GM23338 (cell line): Measurements from ENCODE around the gene CACNA1C. TPM values are rescaled to one million over a fixed set of nuclear protein-coding genes. Genes with fewer than 3 reads are reported as not detected.

Experiments
- ATAC-seq: fragments of 200-7000 bp; cut with Tn5 transposase; 3 replicates; pipeline ENCODE4 v1.9.1; 2020
- DNase-seq: peaks from one replicate; pipeline ENCODE4 v3.0.0-alpha.2; 2015; ENCODE audit warnings: low spot score
- H2AFZ ChIP-seq: fragments of 200-600 bp; sonication (generic); 2 replicates; pipeline ENCODE4 v1.8.0; 2016; ENCODE audit warnings: antibody characterized with exemption, mild to moderate bottlenecking, moderate library complexity
- H3F3A ChIP-seq: fragments of 200-600 bp; sonication (generic); replicated peaks from 2 replicates; pipeline ENCODE4 v1.8.0; 2017; ENCODE audit warnings: antibody characterized with exemption, mixed run types, low read depth
- H3K27ac ChIP-seq: fragments of 200-600 bp; sonication (generic); 2 replicates; pipeline ENCODE4 v1.6.1; 2016; ENCODE audit warnings: low read depth
- H3K27me3 ChIP-seq: fragments of 200-600 bp; sonication (generic); 2 replicates; pipeline ENCODE4 v1.8.0; 2016; ENCODE audit warnings: mild to moderate bottlenecking, mixed run types, moderate library complexity; ENCODE audit not compliant: insufficient read depth
- H3K36me3 ChIP-seq: fragments of 200-600 bp; sonication (generic); 2 replicates; pipeline ENCODE4 v1.8.0; 2016; ENCODE audit warnings: mild to moderate bottlenecking; ENCODE audit not compliant: insufficient read depth
- H3K4me1 ChIP-seq: fragments of 200-600 bp; sonication (generic); 2 replicates; pipeline ENCODE4 v1.8.0; 2016; ENCODE audit warnings: mild to moderate bottlenecking, moderate library complexity; ENCODE audit not compliant: insufficient read depth
- H3K4me2 ChIP-seq: fragments of 200-600 bp; sonication (generic); 2 replicates; pipeline ENCODE4 v1.7.1; 2017; ENCODE audit warnings: mixed run types
- H3K4me3 ChIP-seq: fragments of 200-600 bp; sonication (generic); 2 replicates; pipeline ENCODE4 v1.6.1; 2016; ENCODE audit warnings: mixed run types
- H3K79me2 ChIP-seq: fragments of 200-600 bp; sonication (generic); replicated peaks from 2 replicates; pipeline ENCODE4 v1.8.0; 2017; ENCODE audit warnings: mild to moderate bottlenecking; ENCODE audit not compliant: insufficient read depth
- H3K9me2 ChIP-seq: fragments of 200-600 bp; sonication (generic); 2 replicates; pipeline ENCODE4 v1.8.0; 2017; ENCODE audit not compliant: insufficient read depth
- H4K20me1 ChIP-seq: fragments of 200-600 bp; sonication (generic); replicated peaks from 2 replicates; pipeline ENCODE4 v1.8.0; 2017; ENCODE audit warnings: mild to moderate bottlenecking; ENCODE audit not compliant: insufficient read depth
- H3K27ac Mint-ChIP-seq: 2 replicates; pipeline ENCODE4 v1.8.0; 2020; ENCODE audit warnings: inconsistent platforms, mild to moderate bottlenecking, moderate library complexity, mixed read lengths
- H3K27me3 Mint-ChIP-seq: 3 replicates; pipeline ENCODE4 v1.8.0; 2022; ENCODE audit warnings: low read depth, mild to moderate bottlenecking, moderate library complexity, mixed read lengths, inconsistent platforms; ENCODE audit not compliant: insufficient read depth, poor library complexity
- H3K36me3 Mint-ChIP-seq: 3 replicates; pipeline ENCODE4 v1.8.0; 2021; ENCODE audit warnings: low read depth, mild to moderate bottlenecking, inconsistent platforms, moderate library complexity, mixed read lengths
- H3K4me1 Mint-ChIP-seq: 3 replicates; pipeline ENCODE4 v1.8.0; 2020; ENCODE audit warnings: mild to moderate bottlenecking, inconsistent platforms, mixed read lengths
- H3K4me3 Mint-ChIP-seq: 3 replicates; pipeline ENCODE4 v1.8.0; 2021; ENCODE audit warnings: moderate library complexity, mild to moderate bottlenecking, inconsistent platforms, mixed read lengths
- H3K9me3 Mint-ChIP-seq: 3 replicates; pipeline ENCODE4 v1.8.0; 2020; ENCODE audit warnings: moderate library complexity, mild to moderate bottlenecking, inconsistent platforms, mixed read lengths
- CREB1 ChIP-seq: fragments of 250-450 bp; sonication (Bioruptor Pico); IDR thresholded peaks from 2 replicates; pipeline ENCODE4 v1.5.0; 2020; ENCODE audit warnings: low read depth, mild to moderate bottlenecking, moderate library complexity
- EZH2 ChIP-seq: fragments of 200-600 bp; sonication (generic); IDR thresholded peaks from one replicate; pipeline ENCODE4 v1.8.0; 2017; ENCODE audit warnings: antibody characterized with exemption, mild to moderate bottlenecking, low read depth; ENCODE audit not compliant: unreplicated experiment
- EZH2phosphoT487 ChIP-seq: fragments of 200-600 bp; sonication (generic); IDR thresholded peaks from one replicate; pipeline ENCODE4 v1.8.1; 2018; ENCODE audit warnings: antibody characterized with exemption; ENCODE audit not compliant: unreplicated experiment
- JUNB ChIP-seq: IDR thresholded peaks from one replicate; pipeline ENCODE4 v1.6.1; 2016; ENCODE audit warnings: antibody characterized with exemption; ENCODE audit not compliant: unreplicated experiment
- NANOG ChIP-seq: IDR thresholded peaks from 2 replicates; pipeline ENCODE4 v1.6.1; 2016; ENCODE audit warnings: antibody characterized with exemption, borderline replicate concordance
- POLR2AphosphoS5 ChIP-seq: IDR thresholded peaks from 2 replicates; pipeline ENCODE4 v1.6.1; 2016; ENCODE audit warnings: antibody characterized with exemption, low read depth
- REST ChIP-seq: IDR thresholded peaks from one replicate; pipeline ENCODE4 v1.6.1; 2018; ENCODE audit warnings: antibody characterized with exemption; ENCODE audit not compliant: unreplicated experiment
- STAT1 ChIP-seq: IDR thresholded peaks from one replicate; pipeline ENCODE4 v1.6.1; 2016; ENCODE audit warnings: antibody characterized with exemption; ENCODE audit not compliant: unreplicated experiment
- ZNF114 ChIP-seq: fragments of 250-450 bp; sonication (Bioruptor Pico); IDR thresholded peaks from 2 replicates; pipeline ENCODE4 v1.5.0; 2020; ENCODE audit warnings: mild to moderate bottlenecking, moderate library complexity
- ZNF331 ChIP-seq: fragments of 250-450 bp; sonication (Bioruptor Pico); IDR thresholded peaks from 2 replicates; pipeline ENCODE4 v1.5.0; 2020; ENCODE audit warnings: low read depth, mild to moderate bottlenecking, moderate library complexity
- polyA plus RNA-seq: library from polyadenylated mRNA; unstranded; fragments of >200 nt; fragmentation: Nextera tagmentation; extraction: Ambion mirVana; gene quantifications from 2 replicates; pipeline ENCODE4 v1.2.1, GENCODE V29; 2016
- total RNA-seq: library from RNA; depleted of rRNA; stranded (reverse); fragments of >200 nt; shearing (Covaris generic); gene quantifications from 2 replicates; pipeline ENCODE4 v1.2.3, GENCODE V29; 2014
- TF ChIP-seq, protein P1 (sequence below), 2 experiments: fragments of 200-600 bp in 1 of 2; sonication (generic) in 1 of 2; conservative IDR thresholded peaks; 2 replicates each; pipeline versions ENCODE4 v1.5.1 to v1.6.1; 2016 to 2017; ENCODE audit warnings: antibody characterized with exemption in 2 of 2, low read depth in 2 of 2, mild to moderate bottlenecking in 2 of 2, moderate library complexity in 1 of 2
- TF ChIP-seq, protein P2 (sequence below): IDR thresholded peaks from 2 replicates; pipeline ENCODE4 v1.6.1; 2016; ENCODE audit warnings: antibody characterized with exemption

CACNA1C gene
- total and polyA plus RNA-seq, 2 experiments from 2014 or later = 0.78 to 2.1 TPM

DNA sequence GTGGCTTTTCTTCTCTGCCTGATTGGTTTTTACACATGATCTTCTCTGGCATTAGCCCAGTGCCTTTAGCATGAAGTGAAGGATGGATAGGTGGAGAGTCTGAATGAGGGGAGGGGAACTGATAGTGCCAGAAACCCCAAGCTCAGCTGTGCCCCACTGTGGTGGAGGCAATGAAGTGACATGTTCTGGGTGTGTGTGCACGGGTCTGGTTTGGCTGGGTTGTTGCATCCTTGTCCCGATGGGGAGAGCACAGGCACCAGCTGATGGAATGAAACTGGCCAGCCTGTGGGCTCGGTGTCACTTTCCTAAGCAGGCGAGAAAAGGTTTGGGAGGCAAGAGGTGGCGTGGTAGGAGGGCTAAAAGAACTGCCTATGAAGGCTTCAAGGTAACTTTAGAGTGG is 65.3 kb downstream of the CACNA1C start:
- no peaks in the 10 kb centered on the region for H4K20me1 ChIP-seq
- H3F3A ChIP-seq = no peaks in the 10 kb centered on the region
- TF ChIP-seq NANOG = no peak
- TF ChIP-seq ZNF114 = no peak
- TF ChIP-seq, protein P1, sequence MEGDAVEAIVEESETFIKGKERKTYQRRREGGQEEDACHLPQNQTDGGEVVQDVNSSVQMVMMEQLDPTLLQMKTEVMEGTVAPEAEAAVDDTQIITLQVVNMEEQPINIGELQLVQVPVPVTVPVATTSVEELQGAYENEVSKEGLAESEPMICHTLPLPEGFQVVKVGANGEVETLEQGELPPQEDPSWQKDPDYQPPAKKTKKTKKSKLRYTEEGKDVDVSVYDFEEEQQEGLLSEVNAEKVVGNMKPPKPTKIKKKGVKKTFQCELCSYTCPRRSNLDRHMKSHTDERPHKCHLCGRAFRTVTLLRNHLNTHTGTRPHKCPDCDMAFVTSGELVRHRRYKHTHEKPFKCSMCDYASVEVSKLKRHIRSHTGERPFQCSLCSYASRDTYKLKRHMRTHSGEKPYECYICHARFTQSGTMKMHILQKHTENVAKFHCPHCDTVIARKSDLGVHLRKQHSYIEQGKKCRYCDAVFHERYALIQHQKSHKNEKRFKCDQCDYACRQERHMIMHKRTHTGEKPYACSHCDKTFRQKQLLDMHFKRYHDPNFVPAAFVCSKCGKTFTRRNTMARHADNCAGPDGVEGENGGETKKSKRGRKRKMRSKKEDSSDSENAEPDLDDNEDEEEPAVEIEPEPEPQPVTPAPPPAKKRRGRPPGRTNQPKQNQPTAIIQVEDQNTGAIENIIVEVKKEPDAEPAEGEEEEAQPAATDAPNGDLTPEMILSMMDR (conservative IDR thresholded peaks at IDR 0.05; ENCODE audit: low read depth in 2 of 2) = peak in 1 of 2 experiments; percentile 47; a peak in 2 of 4 replicates
- no peak overlapping the region for H3K4me3 ChIP-seq
- Mint-ChIP-seq H3K4me3 (no peak overlapping the region), H3K27me3 (no peaks in the 10 kb centered on the region), H3K4me1 (peaks cover 9% of the 10 kb centered on the region), H3K36me3 (no peaks in the 10 kb centered on the region; the same call in 2 of the 3 replicates), H3K27ac (no peak overlapping the region), H3K9me3 (no peaks in the 10 kb centered on the region; the same call in 2 of the 3 replicates)
- no peak overlapping the region for H3K4me2 ChIP-seq
- no peaks in the 10 kb centered on the region for H3K4me1 ChIP-seq
- H3K36me3 ChIP-seq = no peaks in the 10 kb centered on the region
- no peak overlapping the region for H3K27ac ChIP-seq
- H3K9me2 ChIP-seq = no peaks in the 10 kb centered on the region
- no peaks in the 10 kb centered on the region for H3K27me3 ChIP-seq
- H3K79me2 ChIP-seq = no peaks in the 10 kb centered on the region
- H2AFZ ChIP-seq = no peak overlapping the region
- DNase-seq = no peak
- ATAC-seq = peak; percentile 70

- no peak overlapping the region for H2AFZ ChIP-seq
- Mint-ChIP-seq H3K27me3 (no peaks in the 10 kb centered on the region), H3K27ac (no peak overlapping the region), H3K36me3 (no peaks in the 10 kb centered on the region; the same call in 2 of the 3 replicates), H3K9me3 (no peaks in the 10 kb centered on the region; the same call in 2 of the 3 replicates), H3K4me1 (peaks cover 9% of the 10 kb centered on the region), H3K4me3 (no peak overlapping the region)
- no peaks in the 10 kb centered on the region for H3K4me1 ChIP-seq
- no peak overlapping the region for H3K27ac ChIP-seq
- H3K9me2 ChIP-seq = no peaks in the 10 kb centered on the region
- H3K27me3 ChIP-seq = no peaks in the 10 kb centered on the region
- no peaks in the 10 kb centered on the region for H4K20me1 ChIP-seq
- DNase-seq = no peak
- no peaks in the 10 kb centered on the region for H3F3A ChIP-seq
- no peak overlapping the region for H3K4me3 ChIP-seq
- no peak for ATAC-seq
- no peak overlapping the region for H3K4me2 ChIP-seq
- no peaks in the 10 kb centered on the region for H3K79me2 ChIP-seq
- H3K36me3 ChIP-seq = no peaks in the 10 kb centered on the region
- TF ChIP-seq EZH2phosphoT487 = no peak
- no peak for TF ChIP-seq STAT1
- no peak for TF ChIP-seq NANOG
- TF ChIP-seq, protein P2, sequence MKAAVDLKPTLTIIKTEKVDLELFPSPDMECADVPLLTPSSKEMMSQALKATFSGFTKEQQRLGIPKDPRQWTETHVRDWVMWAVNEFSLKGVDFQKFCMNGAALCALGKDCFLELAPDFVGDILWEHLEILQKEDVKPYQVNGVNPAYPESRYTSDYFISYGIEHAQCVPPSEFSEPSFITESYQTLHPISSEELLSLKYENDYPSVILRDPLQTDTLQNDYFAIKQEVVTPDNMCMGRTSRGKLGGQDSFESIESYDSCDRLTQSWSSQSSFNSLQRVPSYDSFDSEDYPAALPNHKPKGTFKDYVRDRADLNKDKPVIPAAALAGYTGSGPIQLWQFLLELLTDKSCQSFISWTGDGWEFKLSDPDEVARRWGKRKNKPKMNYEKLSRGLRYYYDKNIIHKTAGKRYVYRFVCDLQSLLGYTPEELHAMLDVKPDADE = no peak
- no peak for TF ChIP-seq ZNF331 (CRISPR knock-in tag)
- TF ChIP-seq REST = no peak
- TF ChIP-seq ZNF114 = no peak
- no peak for TF ChIP-seq CREB1 (CRISPR knock-in tag)
- TF ChIP-seq POLR2AphosphoS5 = no peak
- TF ChIP-seq EZH2 = no peak
- TF ChIP-seq, protein P1 (conservative IDR thresholded peaks at IDR 0.05; ENCODE audit: low read depth in 2 of 2) = no peak
- no peak for TF ChIP-seq JUNB
These were observed 65.9 kb downstream of the CACNA1C start for GRCh38 chr12:2118481-2119255.
